ENCODE results near the gene CDPF1.
"Not testable (repeated sequence)": the region's sequence is repeated elsewhere in the genome, so short reads cannot be mapped to it uniquely, and the experiment has no call there.

Gene CDPF1

DNA sequence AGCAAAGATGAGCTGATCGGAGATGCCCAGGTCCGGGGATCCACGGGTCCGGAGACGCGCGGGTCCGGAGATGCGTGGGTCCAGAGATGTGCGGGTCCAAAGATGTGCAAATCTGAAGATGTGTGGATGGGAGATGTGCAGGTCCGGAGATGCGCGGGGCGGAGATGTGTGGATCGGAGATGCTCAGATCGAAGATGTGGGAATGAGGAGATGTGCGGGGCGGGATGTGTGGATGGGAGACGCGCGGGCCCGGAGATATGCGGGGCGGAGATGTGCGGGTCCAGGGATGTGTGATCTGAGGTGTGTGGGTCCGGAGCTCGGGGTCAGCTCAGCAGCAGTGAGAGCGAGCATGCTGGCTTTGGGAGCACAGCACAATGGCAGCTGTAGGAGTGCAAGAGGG, 35.5 kb downstream of the CDPF1 start:
- Mint-ChIP-seq H3K36me3 (ENCODE audit: low read depth) (peaks cover 94% of the 10 kb centered on the region), H3K27me3 (no peaks in the 10 kb centered on the region), H3K9me3 (peaks cover 2% of the 10 kb centered on the region), H3K27ac (no peak overlapping the region), H3K4me3 (no peak overlapping the region), H3K4me1 (ENCODE audit: low read depth) (no peaks in the 10 kb centered on the region)
- intact Hi-C loops (cut with micrococcal nuclease), result no loop called here

DNA sequence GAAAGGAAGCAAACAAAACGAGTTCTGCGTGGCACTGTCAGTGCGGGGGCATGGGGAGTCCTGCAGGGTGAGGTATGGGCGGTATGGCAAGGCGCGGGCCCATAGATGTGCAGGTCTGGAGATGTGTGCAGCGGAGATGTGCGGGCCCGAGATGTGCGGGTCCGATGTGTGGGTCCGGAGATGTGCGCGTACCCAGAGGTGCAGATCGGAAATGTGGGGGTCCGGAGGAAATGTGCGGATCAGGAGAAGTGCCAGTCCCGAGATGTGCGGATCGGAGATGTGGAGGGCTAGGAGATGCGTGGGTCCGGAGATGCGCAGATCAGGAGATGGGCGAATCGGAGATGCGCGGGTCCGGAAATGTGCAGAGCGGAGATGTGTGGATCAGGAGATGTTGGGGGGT, 35.9 kb downstream of the CDPF1 start:
- Mint-ChIP-seq H3K4me3 (no peak overlapping the region), H3K27ac (no peak overlapping the region), H3K36me3 (ENCODE audit: low read depth) (peaks cover 94% of the 10 kb centered on the region)

DNA sequence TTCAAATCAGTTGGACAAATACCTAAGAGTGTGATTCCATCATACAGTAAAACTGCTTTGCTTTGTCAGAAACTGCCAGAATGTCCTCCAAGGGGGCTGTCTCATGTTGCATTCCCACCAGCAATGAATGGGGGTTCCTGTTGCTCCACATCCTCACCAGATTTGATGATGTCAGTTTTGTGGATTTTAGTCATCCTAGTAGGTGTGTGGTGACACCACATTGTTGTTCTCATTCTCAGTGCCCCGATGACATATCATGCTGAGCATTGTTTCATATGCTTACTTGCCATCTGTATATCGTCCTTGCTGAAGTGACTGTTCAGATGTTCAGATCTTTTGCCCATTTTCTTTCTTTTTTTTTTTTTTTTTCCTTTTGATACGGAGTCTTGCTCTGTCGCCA, 37.0 kb downstream of the CDPF1 start:
- no peaks in the 10 kb centered on the region for H3K4me1 Mint-ChIP-seq (ENCODE audit: low read depth)
- peaks cover 94% of the 10 kb centered on the region for H3K36me3 Mint-ChIP-seq (ENCODE audit: low read depth)
- intact Hi-C loops (cut with micrococcal nuclease), result no loop called here
- H3K27ac Mint-ChIP-seq, result no peak overlapping the region
- H3K27me3 Mint-ChIP-seq, result no peaks in the 10 kb centered on the region
- no peak overlapping the region for H3K4me3 Mint-ChIP-seq
- peaks cover 17% of the 10 kb centered on the region for H3K9me3 Mint-ChIP-seq

More for the DNA sequence above, 35.9 kb downstream of the CDPF1 start:
- H3K9me3 Mint-ChIP-seq, result peaks cover 7% of the 10 kb centered on the region
- no peaks in the 10 kb centered on the region for H3K4me1 Mint-ChIP-seq (ENCODE audit: low read depth)
- intact Hi-C loops (cut with micrococcal nuclease), result no loop called here
- H3K27me3 Mint-ChIP-seq, result no peaks in the 10 kb centered on the region

DNA sequence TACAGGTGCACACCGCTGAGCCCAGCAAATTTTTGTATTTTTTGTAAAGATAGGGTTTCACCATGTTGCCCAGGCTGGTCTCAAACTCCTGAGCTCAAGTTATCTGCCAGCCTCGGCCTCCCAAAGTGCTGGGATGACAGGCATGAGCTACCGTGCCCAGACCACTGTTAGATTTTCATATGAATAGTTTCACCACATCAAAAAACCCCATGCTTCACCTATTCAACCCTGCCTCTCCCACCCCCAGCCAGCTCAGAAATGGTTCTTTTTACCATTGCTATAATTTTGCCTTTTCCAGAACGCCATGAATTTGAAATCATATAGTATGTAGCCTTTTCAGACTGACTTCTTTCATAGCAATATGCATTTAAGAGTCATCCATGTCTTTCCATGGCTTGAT, 37.9 kb downstream of the CDPF1 start:
- Mint-ChIP-seq H3K27ac (no peak overlapping the region), H3K27me3 (no peaks in the 10 kb centered on the region), H3K4me1 (ENCODE audit: low read depth) (no peaks in the 10 kb centered on the region), H3K9me3 (peaks cover 17% of the 10 kb centered on the region), H3K36me3 (ENCODE audit: low read depth) (peaks cover 92% of the 10 kb centered on the region), H3K4me3 (no peak overlapping the region)
- intact Hi-C loops (cut with micrococcal nuclease), result no loop called here

DNA sequence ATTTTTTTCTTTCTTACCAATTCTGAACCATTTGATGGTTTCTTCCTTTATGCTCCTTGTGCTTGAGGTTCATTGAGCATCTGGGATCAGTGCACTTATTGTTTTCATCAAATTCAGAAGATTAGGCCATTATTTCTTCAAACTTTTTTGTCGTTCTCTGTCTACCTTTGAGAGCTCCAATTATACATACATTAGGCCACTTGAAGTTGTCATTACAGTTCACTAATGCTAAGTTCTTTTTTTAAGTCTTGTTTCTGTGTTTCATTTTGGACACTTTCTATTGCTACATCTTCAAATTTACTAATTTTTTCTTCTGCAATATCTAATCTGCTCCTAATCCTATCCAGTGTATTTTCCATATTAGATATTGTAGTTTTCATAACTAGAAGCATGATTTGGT, 40.8 kb downstream of the CDPF1 start:
- peaks cover 81% of the 10 kb centered on the region for H3K36me3 Mint-ChIP-seq (ENCODE audit: low read depth)
- intact Hi-C loops (cut with micrococcal nuclease), result no loop called here
- H3K4me3 Mint-ChIP-seq, result no peak overlapping the region
- H3K9me3 Mint-ChIP-seq, result peaks cover 17% of the 10 kb centered on the region
- H3K27me3 Mint-ChIP-seq, result no peaks in the 10 kb centered on the region
- H3K4me1 Mint-ChIP-seq (ENCODE audit: low read depth), result no peaks in the 10 kb centered on the region
- no peak overlapping the region for H3K27ac Mint-ChIP-seq

DNA sequence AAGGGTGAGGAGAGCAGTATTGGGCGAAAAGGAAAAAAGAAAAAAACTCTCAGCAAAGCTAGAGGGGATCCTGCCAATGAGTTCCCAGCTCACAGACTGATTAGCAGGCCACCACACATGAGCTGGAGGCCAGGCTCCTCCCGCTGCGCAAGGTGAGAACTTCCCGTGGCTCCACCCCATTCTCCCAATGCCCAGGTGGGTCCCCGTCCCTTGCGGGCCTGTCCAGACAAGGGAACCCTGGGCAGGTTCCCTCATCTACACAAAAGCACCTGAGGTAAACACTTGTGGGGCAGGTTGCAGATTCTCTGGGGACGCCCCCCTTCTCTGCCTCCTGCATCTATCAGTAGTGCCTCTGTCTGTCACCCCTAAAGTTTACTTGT, 46.5 kb downstream of the CDPF1 start:
- intact Hi-C loops (cut with micrococcal nuclease), result no loop called here
- H3K9me3 Mint-ChIP-seq, result peaks cover 5% of the 10 kb centered on the region
- H3K27me3 Mint-ChIP-seq, result no peaks in the 10 kb centered on the region
- H3K4me1 Mint-ChIP-seq (ENCODE audit: low read depth), result no peaks in the 10 kb centered on the region
- H3K36me3 Mint-ChIP-seq (ENCODE audit: low read depth), result peaks cover 66% of the 10 kb centered on the region
- H3K27ac Mint-ChIP-seq, result no peak overlapping the region
- H3K4me3 Mint-ChIP-seq, result no peak overlapping the region

DNA sequence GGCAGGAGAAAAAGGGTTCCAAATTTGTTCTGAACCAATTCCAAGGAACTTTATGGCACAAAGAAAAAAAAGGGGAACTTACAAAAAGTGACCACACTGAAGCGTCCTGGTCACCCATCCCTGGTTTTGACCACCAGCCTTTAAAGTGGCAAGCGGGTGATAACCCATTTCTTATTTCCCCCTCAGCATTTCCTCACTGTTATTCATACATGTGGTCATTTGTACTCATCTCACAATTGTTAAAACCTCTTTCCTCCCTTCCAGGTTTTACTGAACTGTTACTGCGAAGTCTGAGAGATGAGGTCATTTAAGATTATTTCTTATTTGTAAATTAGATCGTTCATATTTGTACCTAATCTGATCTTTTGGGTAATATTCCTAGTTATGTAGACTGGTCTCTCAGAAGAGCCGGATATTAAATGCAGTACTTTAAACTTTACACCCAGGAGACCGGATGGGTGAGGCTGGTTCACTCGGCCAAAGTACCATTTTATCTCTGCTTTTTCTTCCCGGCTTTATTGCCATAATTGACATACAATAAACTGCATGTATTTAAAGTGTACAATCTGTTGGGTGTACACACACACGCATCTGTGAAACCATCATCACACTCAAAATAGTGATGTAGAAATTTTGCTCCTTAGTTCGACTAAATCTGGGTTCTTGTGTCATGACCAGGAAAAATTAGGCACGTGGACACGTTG, 47.0 kb downstream of the CDPF1 start:
- Mint-ChIP-seq H3K36me3 (ENCODE audit: low read depth) (peaks cover 66% of the 10 kb centered on the region), H3K27me3 (no peaks in the 10 kb centered on the region), H3K4me3 (no peak overlapping the region), H3K27ac (no peak overlapping the region), H3K9me3 (no peaks in the 10 kb centered on the region), H3K4me1 (ENCODE audit: low read depth) (no peaks in the 10 kb centered on the region)
- intact Hi-C loops (cut with micrococcal nuclease), result no loop called here

DNA sequence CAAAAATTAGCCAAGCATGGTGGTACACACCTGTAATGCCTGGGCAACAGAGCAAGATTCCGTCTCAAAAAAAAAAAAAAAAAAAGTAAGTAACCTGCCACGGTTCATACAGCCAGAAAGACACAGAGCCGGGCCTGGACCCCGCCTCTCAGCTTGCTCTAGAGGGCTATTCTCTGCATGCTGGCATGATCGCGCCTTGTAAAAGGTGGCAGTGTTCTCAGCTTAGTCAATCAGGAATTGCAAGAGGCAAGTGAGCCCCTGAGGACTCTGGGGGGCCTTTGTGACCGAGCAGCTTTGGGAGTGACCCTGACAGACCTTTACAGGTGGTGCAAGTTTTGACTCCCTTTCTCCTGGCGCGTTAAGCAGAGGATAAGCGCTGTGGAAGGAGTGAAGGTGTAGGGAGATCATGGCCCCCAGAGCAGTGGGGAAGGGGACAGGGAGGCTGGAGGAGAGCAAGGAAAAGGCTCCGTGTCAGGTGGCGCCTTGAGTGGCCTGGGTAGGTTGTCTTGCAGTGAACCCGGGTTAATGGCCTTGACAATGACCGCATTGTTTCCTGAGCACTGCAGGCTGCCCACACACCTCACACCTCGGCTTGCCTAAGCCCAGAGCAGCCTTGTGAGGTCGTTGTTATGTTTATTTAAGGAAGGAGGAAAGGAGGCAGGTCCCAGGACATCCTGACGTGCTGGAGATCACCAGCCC, 48.9 kb downstream of the CDPF1 start:
- H3K4me3 Mint-ChIP-seq, result no peak overlapping the region
- H3K36me3 Mint-ChIP-seq (ENCODE audit: low read depth), result peaks cover 65% of the 10 kb centered on the region
- H3K4me1 Mint-ChIP-seq (ENCODE audit: low read depth), result no peaks in the 10 kb centered on the region
- intact Hi-C loops (cut with micrococcal nuclease), result no loop called here
- no peaks in the 10 kb centered on the region for H3K9me3 Mint-ChIP-seq
- no peak overlapping the region for H3K27ac Mint-ChIP-seq
- H3K27me3 Mint-ChIP-seq, result no peaks in the 10 kb centered on the region

DNA sequence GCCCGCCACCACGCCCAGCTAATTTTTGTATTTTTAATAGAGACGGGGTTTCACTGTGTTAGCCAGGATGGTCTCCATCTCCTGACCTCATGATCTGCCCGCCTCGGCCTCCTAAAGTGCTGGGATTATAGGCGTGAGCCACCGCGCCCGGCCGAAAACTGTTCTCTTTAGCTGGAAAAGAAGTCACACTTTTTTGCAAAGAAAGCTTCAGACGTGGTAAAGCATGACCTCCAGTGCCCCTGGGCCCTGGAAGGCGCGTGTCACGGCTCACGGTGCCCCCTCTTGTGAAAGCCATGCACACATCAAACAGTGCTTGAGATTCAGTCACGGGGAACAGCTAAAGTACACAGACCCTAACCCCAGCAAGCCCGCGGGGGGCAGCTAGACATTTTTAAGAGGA, 51.3 kb downstream of the CDPF1 start:
- H3K4me3 Mint-ChIP-seq; H3K4me1 Mint-ChIP-seq (ENCODE audit: low read depth); H3K27ac Mint-ChIP-seq; intact Hi-C loops (cut with micrococcal nuclease); H3K27me3 Mint-ChIP-seq; H3K9me3 Mint-ChIP-seq: not testable (repeated sequence)
- H3K36me3 Mint-ChIP-seq (ENCODE audit: low read depth), result peaks cover 48% of the 10 kb centered on the region

DNA sequence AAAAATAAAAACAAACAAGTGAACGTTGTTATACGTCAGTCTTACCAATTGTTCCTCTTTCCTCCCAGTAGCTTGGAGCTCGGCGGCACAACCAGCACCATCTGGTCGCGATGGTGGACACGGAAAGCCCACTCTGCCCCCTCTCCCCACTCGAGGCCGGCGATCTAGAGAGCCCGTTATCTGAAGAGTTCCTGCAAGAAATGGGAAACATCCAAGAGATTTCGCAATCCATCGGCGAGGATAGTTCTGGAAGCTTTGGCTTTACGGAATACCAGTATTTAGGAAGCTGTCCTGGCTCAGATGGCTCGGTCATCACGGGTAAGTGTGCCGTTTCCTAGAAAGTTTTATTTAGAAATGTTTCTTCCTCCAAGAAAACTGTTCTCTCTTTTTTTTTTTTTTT, 51.8 kb downstream of the CDPF1 start:
- H3K4me3 Mint-ChIP-seq, result no peak overlapping the region
- peaks cover 42% of the 10 kb centered on the region for H3K36me3 Mint-ChIP-seq (ENCODE audit: low read depth)
- no peaks in the 10 kb centered on the region for H3K9me3 Mint-ChIP-seq
- H3K27me3 Mint-ChIP-seq, result no peaks in the 10 kb centered on the region
- H3K4me1 Mint-ChIP-seq (ENCODE audit: low read depth), result no peaks in the 10 kb centered on the region
- H3K27ac Mint-ChIP-seq, result no peak overlapping the region
- intact Hi-C loops (cut with micrococcal nuclease), result no loop called here

DNA sequence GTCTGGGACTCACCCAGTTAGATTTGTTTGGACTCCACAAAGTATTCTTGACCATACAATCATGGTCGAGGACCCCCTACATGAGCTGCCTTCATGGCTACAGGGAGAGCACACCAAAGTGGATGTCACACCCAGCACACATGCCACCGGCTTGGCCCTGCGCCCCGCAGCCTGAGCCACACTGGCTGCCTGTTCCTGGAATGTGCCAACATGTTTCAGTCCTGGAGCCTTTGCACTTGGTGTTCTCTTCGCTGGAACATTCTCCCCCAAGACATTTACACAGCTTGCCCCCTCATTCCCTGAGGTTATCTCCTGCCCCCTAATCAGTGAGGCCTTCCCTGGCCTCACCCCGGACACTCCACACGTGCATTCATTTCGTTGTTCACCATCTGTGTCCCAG, 53.8 kb downstream of the CDPF1 start:
- Mint-ChIP-seq H3K27ac (no peak overlapping the region), H3K9me3 (no peaks in the 10 kb centered on the region), H3K4me3 (no peak overlapping the region), H3K27me3 (no peaks in the 10 kb centered on the region), H3K36me3 (ENCODE audit: low read depth) (peaks cover 44% of the 10 kb centered on the region), H3K4me1 (ENCODE audit: low read depth) (peaks cover 4% of the 10 kb centered on the region)
- intact Hi-C loops (cut with micrococcal nuclease), result no loop called here

DNA sequence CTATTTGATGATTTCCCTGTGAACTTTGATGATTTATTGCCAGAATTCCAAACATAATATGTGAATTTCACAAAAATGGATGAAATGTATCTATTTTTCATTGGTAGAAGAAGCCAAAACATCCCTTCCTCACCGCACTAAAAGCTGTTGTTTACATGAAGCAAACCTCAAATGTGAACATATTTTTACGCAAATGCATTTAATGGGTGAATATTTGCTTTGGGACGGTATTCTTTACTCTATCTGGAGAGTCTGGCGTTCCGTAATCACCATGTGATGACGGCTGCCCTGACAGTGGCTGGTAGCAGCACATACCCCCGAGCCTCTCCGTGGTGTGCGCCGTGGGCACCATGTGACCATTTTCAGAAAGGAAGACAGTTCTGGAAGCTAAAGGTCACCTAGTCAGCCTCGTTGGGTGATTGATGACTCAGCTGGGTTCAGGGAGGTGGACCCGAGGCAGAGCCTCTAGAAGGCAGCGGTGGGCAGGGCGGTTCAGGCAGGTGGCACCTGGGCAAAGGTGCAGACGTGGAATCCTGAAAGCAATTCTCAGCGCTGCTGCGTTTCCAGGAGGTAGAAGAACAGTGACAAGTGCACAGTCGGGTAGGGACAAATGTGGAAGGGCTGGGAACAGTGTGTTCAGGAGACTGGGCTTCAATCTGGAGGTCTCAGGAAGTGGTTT, 54.5 kb downstream of the CDPF1 start:
- Mint-ChIP-seq H3K27ac (no peak overlapping the region), H3K9me3 (no peaks in the 10 kb centered on the region), H3K4me3 (no peak overlapping the region), H3K36me3 (ENCODE audit: low read depth) (peaks cover 38% of the 10 kb centered on the region), H3K27me3 (no peaks in the 10 kb centered on the region), H3K4me1 (ENCODE audit: low read depth) (peaks cover 8% of the 10 kb centered on the region)
- intact Hi-C loops (cut with micrococcal nuclease), result no loop called here
